Neuronal stem cell (in vitro differentiated cells): ENCODE data around the gene SUSD2.
A peak's percentile ranks its signal among the peaks of the same experiment; 100 is the strongest.
"Not testable (repeated sequence)": the region's sequence is repeated elsewhere in the genome, so short reads cannot be mapped to it uniquely, and the experiment has no call there.

Experiments used
- DNase-seq: peaks from one replicate; pipeline ENCODE4 v3.0.0-alpha.2; 2013; ENCODE audit warnings: low spot score
- H2AFZ ChIP-seq: one replicate; pipeline ENCODE4 v1.6.1; 2013; ENCODE audit warnings: mild to moderate bottlenecking, low read length, inconsistent platforms
- H2AK5ac ChIP-seq: 2 replicates; pipeline ENCODE4 v1.6.1; 2013; ENCODE audit warnings: low read depth, mild to moderate bottlenecking, inconsistent platforms, low read length, moderate library complexity, mixed read lengths
- H2BK120ac ChIP-seq: 2 replicates; pipeline ENCODE4 v1.6.1; 2013; ENCODE audit warnings: low read depth, mild to moderate bottlenecking, inconsistent platforms, low read length, moderate library complexity, mixed read lengths
- H2BK12ac ChIP-seq: one replicate; pipeline ENCODE4 v1.6.1; 2013; ENCODE audit warnings: low read length, inconsistent platforms
- H2BK15ac ChIP-seq: 2 replicates; pipeline ENCODE4 v1.6.1; 2013; ENCODE audit warnings: mild to moderate bottlenecking, low read length, inconsistent platforms, mixed read lengths
- H2BK5ac ChIP-seq: one replicate; pipeline ENCODE4 v1.6.1; 2013; ENCODE audit warnings: inconsistent platforms, mild to moderate bottlenecking, low read length, moderate library complexity
- H3K14ac ChIP-seq: one replicate; pipeline ENCODE4 v1.6.1; 2013; ENCODE audit warnings: low read length, inconsistent platforms
- H3K18ac ChIP-seq: 2 replicates; pipeline ENCODE4 v1.6.1; 2013; ENCODE audit warnings: low read length, inconsistent platforms
- H3K23ac ChIP-seq: 2 replicates; pipeline ENCODE4 v1.6.1; 2013; ENCODE audit warnings: low read depth, mild to moderate bottlenecking, mixed read lengths, low read length, inconsistent platforms; ENCODE audit not compliant: poor library complexity
- H3K27ac ChIP-seq: replicated peaks from 3 replicates; pipeline ENCODE4 v1.5.1; 2013; ENCODE audit warnings: low read length, inconsistent platforms
- H3K27me3 ChIP-seq, 3 experiments: 2 replicates each; pipeline ENCODE4 v1.6.1; 2013; ENCODE audit warnings: low read length in 3 of 3, mild to moderate bottlenecking in 2 of 3, inconsistent platforms in 1 of 3, low read depth in 1 of 3, mixed read lengths in 1 of 3, moderate library complexity in 1 of 3; ENCODE audit not compliant: control insufficient read depth in 3 of 3, insufficient read depth in 3 of 3
- H3K36me3 ChIP-seq, 2 donors: replicated peaks in 1 of 2; 2 replicates each; pipeline ENCODE4 v1.6.1; 2013; ENCODE audit warnings: low read length in 2 of 2; ENCODE audit not compliant: control insufficient read depth in 2 of 2, insufficient read depth in 2 of 2
- H3K4ac ChIP-seq: 2 replicates; pipeline ENCODE4 v1.6.1; 2013; ENCODE audit warnings: inconsistent platforms, mild to moderate bottlenecking, low read length, moderate library complexity
- H3K4me1 ChIP-seq, 2 donors: 1 replicate in 1 of 2; 2 replicates in 1 of 2; pipeline ENCODE4 v1.6.1; 2013; ENCODE audit warnings: low read length in 2 of 2, low read depth in 1 of 2; ENCODE audit not compliant: control insufficient read depth in 2 of 2, insufficient read depth in 1 of 2
- H3K4me2 ChIP-seq: one replicate; pipeline ENCODE4 v1.6.1; 2013; ENCODE audit warnings: mild to moderate bottlenecking, low read length, inconsistent platforms; ENCODE audit not compliant: insufficient read depth, poor library complexity, severe bottlenecking
- H3K4me3 ChIP-seq, 2 donors: 2 replicates each; pipeline ENCODE4 v1.5.1; 2013; ENCODE audit warnings: low read length in 2 of 2, mild to moderate bottlenecking in 2 of 2, inconsistent platforms in 1 of 2, moderate library complexity in 1 of 2
- H3K79me1 ChIP-seq: one replicate; pipeline ENCODE4 v1.6.1; 2013; ENCODE audit warnings: low read depth, mild to moderate bottlenecking, inconsistent platforms, low read length, moderate library complexity
- H3K9ac ChIP-seq: one replicate; pipeline ENCODE4 v1.6.1; 2013; ENCODE audit warnings: mild to moderate bottlenecking, low read depth, low read length, inconsistent platforms; ENCODE audit not compliant: poor library complexity
- H3K9me3 ChIP-seq, 2 donors: replicated peaks in 1 of 2; 2 replicates each; pipeline versions ENCODE3 to v1.6.1; 2013; ENCODE audit warnings: low read length in 2 of 2, mild to moderate bottlenecking in 2 of 2, inconsistent platforms in 1 of 2, low read depth in 1 of 2, mixed read lengths in 1 of 2, moderate library complexity in 1 of 2; ENCODE audit not compliant: control insufficient read depth in 2 of 2, insufficient read depth in 1 of 2
- H4K8ac ChIP-seq: one replicate; pipeline ENCODE4 v1.6.1; 2013; ENCODE audit warnings: low read depth, mild to moderate bottlenecking, inconsistent platforms, low read length, moderate library complexity
- H4K91ac ChIP-seq: one replicate; pipeline ENCODE4 v1.6.1; 2013; ENCODE audit warnings: low read length, low read depth, mild to moderate bottlenecking, inconsistent platforms; ENCODE audit not compliant: poor library complexity
- WGBS, 2 donors: extraction: QIAGEN DNeasy Blood & Tissue Kit; methylation state at CpG; one replicate each; pipeline ENCODE4 v1.1.7; 2013; ENCODE audit warnings: missing lambda C conversion rate in 2 of 2, mixed read lengths in 1 of 2; ENCODE audit not compliant: insufficient read length in 2 of 2, insufficient replicate concordance in 1 of 2; ENCODE audit errors: extremely low coverage in 2 of 2; 5-methylcytosine and 5-hydroxymethylcytosine counted together

The SUSD2 gene

GRCh38 chr22:24211716-24212115 is 30.4 kb downstream of the SUSD2 start:
- H3K4ac ChIP-seq, H4K91ac ChIP-seq, H3K9ac ChIP-seq, H3K27ac ChIP-seq, H3K14ac ChIP-seq, H4K8ac ChIP-seq, H3K4me2 ChIP-seq, H3K23ac ChIP-seq, H3K79me1 ChIP-seq, H2BK12ac ChIP-seq, H2AK5ac ChIP-seq, H3K4me3 ChIP-seq, H2BK120ac ChIP-seq, DNase-seq, H2AFZ ChIP-seq, H3K18ac ChIP-seq, H3K36me3 ChIP-seq, H3K9me3 ChIP-seq, H3K4me1 ChIP-seq, H2BK15ac ChIP-seq, H3K27me3 ChIP-seq, H2BK5ac ChIP-seq: not testable (repeated sequence)
- WGBS, 2 donors: no CpG with 5 or more reads among the region's 6 CpGs

GRCh38 chr22:24213111-24213510 is 31.8 kb downstream of the SUSD2 start:
- H2BK15ac ChIP-seq, H4K91ac ChIP-seq: not testable (repeated sequence)

DNA sequence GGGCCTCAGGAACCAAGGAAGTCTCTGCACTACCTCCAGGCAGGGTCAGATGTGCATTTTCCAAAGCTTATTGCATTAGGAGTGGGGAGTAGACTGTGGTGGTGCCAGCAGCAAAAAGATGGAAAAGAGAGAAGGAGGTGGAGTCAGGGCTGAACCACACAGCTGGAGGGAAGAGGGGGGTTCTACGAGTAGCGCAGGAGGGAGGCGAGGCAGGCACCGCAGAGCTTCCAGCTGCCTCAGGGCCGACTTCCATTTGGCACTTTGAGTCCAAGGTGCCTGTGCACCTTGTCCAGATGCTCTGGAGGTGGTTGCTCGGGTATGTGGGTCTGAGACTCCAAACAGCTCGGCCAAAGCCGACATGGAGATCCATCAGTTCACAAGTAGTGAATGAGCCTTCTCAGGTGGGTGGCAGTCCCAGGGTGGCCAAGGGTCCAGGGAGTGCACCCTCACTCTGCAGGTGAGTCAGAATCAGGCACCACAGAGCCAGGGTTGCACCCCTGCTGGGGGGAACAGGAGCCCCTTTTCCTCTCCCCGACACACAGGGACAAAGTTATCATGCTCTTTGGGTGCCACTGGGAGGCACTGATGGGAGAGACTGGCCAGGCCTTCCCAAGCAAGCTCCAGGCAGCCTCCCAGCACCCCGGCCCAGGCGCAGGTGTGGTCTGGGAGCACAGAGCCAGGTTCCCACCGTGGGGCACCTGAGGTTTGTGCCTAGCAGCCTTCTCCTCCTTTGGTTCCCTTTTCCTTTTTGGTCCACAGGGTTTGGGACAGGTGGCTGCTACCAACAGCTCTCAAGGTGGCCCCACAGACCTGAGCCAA is 33.4 kb downstream of the SUSD2 start:
- Histone ChIP-seq H3K4ac (no peak overlapping the region), H2AK5ac (no peak overlapping the region), H3K4me2 (no peak overlapping the region), H3K27me3 (no peaks in the 10 kb centered on the region), H3K79me1 (no peaks in the 10 kb centered on the region), H3K4me1 (no peaks in the 10 kb centered on the region), H3K4me3 (no peak overlapping the region), H2BK12ac (no peak overlapping the region), H3K27ac (no peak overlapping the region), H3K14ac (peak overlapping the region; percentile 75), H4K91ac (no peak overlapping the region), H2BK5ac (no peak overlapping the region), H2BK120ac (no peak overlapping the region), H2BK15ac (peak overlapping the region; percentile 39), H3K36me3 (no peaks in the 10 kb centered on the region), H3K9ac (peak overlapping the region; percentile 55), H3K18ac (peak overlapping the region; percentile 31), H2AFZ (peak overlapping the region; percentile 58), H3K9me3 (no peaks in the 10 kb centered on the region), H3K23ac (no peak overlapping the region), H4K8ac (no peak overlapping the region)
- no peak for DNase-seq
- whole genome bisulfite sequencing, 2 donors: no CpG with 5 or more reads among the region's 12 CpGs

More at GRCh38 chr22:24213111-24213510, 31.8 kb downstream of the SUSD2 start:
- not testable (repeated sequence) for H2BK5ac ChIP-seq, H2AK5ac ChIP-seq, H3K4me2 ChIP-seq, H4K8ac ChIP-seq, H3K4me3 ChIP-seq, H3K9ac ChIP-seq, H3K27me3 ChIP-seq, H3K36me3 ChIP-seq, H3K79me1 ChIP-seq, H3K4me1 ChIP-seq, H3K9me3 ChIP-seq, DNase-seq, H3K14ac ChIP-seq, H3K18ac ChIP-seq, H3K27ac ChIP-seq, H2BK120ac ChIP-seq, H3K23ac ChIP-seq, H2AFZ ChIP-seq, H3K4ac ChIP-seq, H2BK12ac ChIP-seq
- no CpG with 5 or more reads among the region's 9 CpGs for WGBS, 2 donors

GRCh38 chr22:24216541-24217209 is 35.4 kb downstream of the SUSD2 start:
- no peak overlapping the region for H3K14ac ChIP-seq
- H3K9me3 ChIP-seq: no peaks in the 10 kb centered on the region
- no peak overlapping the region for H3K9ac ChIP-seq
- H3K36me3 ChIP-seq: no peaks in the 10 kb centered on the region
- no peak overlapping the region for H3K18ac ChIP-seq
- H2BK15ac ChIP-seq: no peak overlapping the region
- no peak overlapping the region for H2AK5ac ChIP-seq
- H3K27ac ChIP-seq: no peak overlapping the region
- no peak overlapping the region for H2BK120ac ChIP-seq
- H3K4ac ChIP-seq: no peak overlapping the region
- no peak overlapping the region for H2AFZ ChIP-seq
- no peak overlapping the region for H3K4me3 ChIP-seq
- no CpG with 5 or more reads among the region's 12 CpGs for WGBS, 2 donors
- no peaks in the 10 kb centered on the region for H3K4me1 ChIP-seq
- H2BK12ac ChIP-seq: no peak overlapping the region
- DNase-seq: no peak
- no peaks in the 10 kb centered on the region for H3K79me1 ChIP-seq
- H3K4me2 ChIP-seq: no peak overlapping the region
- no peak overlapping the region for H2BK5ac ChIP-seq
- no peak overlapping the region for H3K23ac ChIP-seq
- no peak overlapping the region for H4K8ac ChIP-seq
- no peak overlapping the region for H4K91ac ChIP-seq
- no peaks in the 10 kb centered on the region for H3K27me3 ChIP-seq
